IMR-90 (cell line): Measurements from ENCODE around the gene MET.
"Not testable (repeated sequence)": the region's sequence is repeated elsewhere in the genome, so short reads cannot be mapped to it uniquely, and the experiment has no call there.

ENCODE experiments used
- CEBPB ChIP-seq: IDR thresholded peaks from 2 replicates; pipeline ENCODE4 v1.6.1; 2012; ENCODE audit warnings: low read depth, low read length, improper control_type of control experiment
- MAFK ChIP-seq: IDR thresholded peaks from 2 replicates; pipeline ENCODE4 v1.6.1; 2012; ENCODE audit warnings: low read depth, low read length, improper control_type of control experiment
- NFE2L2 ChIP-seq: fragments of 150-350 bp; IDR thresholded peaks from 2 replicates; pipeline ENCODE4 v1.6.1; 2016; ENCODE audit warnings: low read depth, mild to moderate bottlenecking, low read length
- POLR2A ChIP-seq: IDR thresholded peaks from 2 replicates; pipeline ENCODE4 v1.6.1; 2012; ENCODE audit warnings: mild to moderate bottlenecking, low read depth, low read length
- RAD21 ChIP-seq: IDR thresholded peaks from 2 replicates; pipeline ENCODE4 v1.6.1; 2012; ENCODE audit warnings: low read length, improper control_type of control experiment
- RCOR1 ChIP-seq: IDR thresholded peaks from 2 replicates; pipeline ENCODE4 v1.6.1; 2012; ENCODE audit warnings: mild to moderate bottlenecking, low read length, improper control_type of control experiment; ENCODE audit not compliant: insufficient replicate concordance
- RFX5 ChIP-seq: IDR thresholded peaks from 2 replicates; pipeline ENCODE4 v1.8.0; 2012; ENCODE audit warnings: low read depth, mild to moderate bottlenecking, low read length, moderate library complexity
- TF ChIP-seq, protein P1 (sequence below): conservative IDR thresholded peaks from 2 replicates; pipeline ENCODE4 v1.5.1; 2012; ENCODE audit warnings: mild to moderate bottlenecking, low read depth, low read length, improper control_type of control experiment
- TF ChIP-seq, protein P2 (sequence below): fragments of 150-350 bp; IDR thresholded peaks from 2 replicates; pipeline ENCODE4 v1.6.1; 2016; ENCODE audit warnings: low read depth, mild to moderate bottlenecking, low read length, moderate library complexity, borderline replicate concordance
- TF ChIP-seq, protein P3 (sequence below): fragments of 150-350 bp; IDR thresholded peaks from 2 replicates; pipeline ENCODE4 v1.6.1; 2017; ENCODE audit warnings: mild to moderate bottlenecking, antibody characterized with exemption, low read length, low read depth

DNA sequence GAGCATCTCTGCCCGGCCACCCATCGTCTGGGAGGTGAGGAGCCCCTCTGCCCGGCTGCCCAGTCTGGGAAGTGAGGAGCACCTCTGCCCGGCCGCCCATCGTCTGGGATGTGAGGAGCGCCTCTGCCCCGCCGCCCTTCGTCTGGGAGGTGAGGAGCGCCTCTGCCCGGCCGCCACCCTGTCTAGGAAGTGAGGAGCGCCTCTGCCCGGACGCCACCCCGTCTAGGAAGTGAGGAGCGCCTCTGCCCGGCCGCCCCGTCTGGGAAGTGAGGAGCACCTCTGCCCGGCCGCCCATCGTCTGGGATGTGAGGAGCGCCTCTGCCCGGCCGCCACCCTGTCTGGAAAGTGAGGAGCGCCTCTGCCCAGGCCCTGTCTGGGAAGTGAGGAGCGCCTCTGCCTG, 33.4 kb upstream of the MET start:
- TF ChIP-seq, protein P1, sequence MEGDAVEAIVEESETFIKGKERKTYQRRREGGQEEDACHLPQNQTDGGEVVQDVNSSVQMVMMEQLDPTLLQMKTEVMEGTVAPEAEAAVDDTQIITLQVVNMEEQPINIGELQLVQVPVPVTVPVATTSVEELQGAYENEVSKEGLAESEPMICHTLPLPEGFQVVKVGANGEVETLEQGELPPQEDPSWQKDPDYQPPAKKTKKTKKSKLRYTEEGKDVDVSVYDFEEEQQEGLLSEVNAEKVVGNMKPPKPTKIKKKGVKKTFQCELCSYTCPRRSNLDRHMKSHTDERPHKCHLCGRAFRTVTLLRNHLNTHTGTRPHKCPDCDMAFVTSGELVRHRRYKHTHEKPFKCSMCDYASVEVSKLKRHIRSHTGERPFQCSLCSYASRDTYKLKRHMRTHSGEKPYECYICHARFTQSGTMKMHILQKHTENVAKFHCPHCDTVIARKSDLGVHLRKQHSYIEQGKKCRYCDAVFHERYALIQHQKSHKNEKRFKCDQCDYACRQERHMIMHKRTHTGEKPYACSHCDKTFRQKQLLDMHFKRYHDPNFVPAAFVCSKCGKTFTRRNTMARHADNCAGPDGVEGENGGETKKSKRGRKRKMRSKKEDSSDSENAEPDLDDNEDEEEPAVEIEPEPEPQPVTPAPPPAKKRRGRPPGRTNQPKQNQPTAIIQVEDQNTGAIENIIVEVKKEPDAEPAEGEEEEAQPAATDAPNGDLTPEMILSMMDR: not testable (repeated sequence)
- not testable (repeated sequence) for TF ChIP-seq POLR2A, RCOR1, MAFK, CEBPB, NFE2L2, RFX5, RAD21
- TF ChIP-seq, protein P2, sequence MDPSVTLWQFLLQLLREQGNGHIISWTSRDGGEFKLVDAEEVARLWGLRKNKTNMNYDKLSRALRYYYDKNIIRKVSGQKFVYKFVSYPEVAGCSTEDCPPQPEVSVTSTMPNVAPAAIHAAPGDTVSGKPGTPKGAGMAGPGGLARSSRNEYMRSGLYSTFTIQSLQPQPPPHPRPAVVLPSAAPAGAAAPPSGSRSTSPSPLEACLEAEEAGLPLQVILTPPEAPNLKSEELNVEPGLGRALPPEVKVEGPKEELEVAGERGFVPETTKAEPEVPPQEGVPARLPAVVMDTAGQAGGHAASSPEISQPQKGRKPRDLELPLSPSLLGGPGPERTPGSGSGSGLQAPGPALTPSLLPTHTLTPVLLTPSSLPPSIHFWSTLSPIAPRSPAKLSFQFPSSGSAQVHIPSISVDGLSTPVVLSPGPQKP: not testable (repeated sequence)
- TF ChIP-seq, protein P3, sequence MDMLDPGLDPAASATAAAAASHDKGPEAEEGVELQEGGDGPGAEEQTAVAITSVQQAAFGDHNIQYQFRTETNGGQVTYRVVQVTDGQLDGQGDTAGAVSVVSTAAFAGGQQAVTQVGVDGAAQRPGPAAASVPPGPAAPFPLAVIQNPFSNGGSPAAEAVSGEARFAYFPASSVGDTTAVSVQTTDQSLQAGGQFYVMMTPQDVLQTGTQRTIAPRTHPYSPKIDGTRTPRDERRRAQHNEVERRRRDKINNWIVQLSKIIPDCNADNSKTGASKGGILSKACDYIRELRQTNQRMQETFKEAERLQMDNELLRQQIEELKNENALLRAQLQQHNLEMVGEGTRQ: not testable (repeated sequence)
